HG03045 (cell line): ENCODE results near the gene ZSWIM1.
"Not testable (repeated sequence)": the region's sequence is repeated elsewhere in the genome, so short reads cannot be mapped to it uniquely, and the experiment has no call there.

ENCODE experiments used
- ATAC-seq: cut with Tn5 transposase; IDR thresholded peaks from one replicate; pipeline ENCODE4 v1.9.1; 2021; ENCODE audit warnings: mild to moderate bottlenecking, moderate library complexity; ENCODE audit not compliant: unreplicated experiment

ZSWIM1 gene

DNA sequence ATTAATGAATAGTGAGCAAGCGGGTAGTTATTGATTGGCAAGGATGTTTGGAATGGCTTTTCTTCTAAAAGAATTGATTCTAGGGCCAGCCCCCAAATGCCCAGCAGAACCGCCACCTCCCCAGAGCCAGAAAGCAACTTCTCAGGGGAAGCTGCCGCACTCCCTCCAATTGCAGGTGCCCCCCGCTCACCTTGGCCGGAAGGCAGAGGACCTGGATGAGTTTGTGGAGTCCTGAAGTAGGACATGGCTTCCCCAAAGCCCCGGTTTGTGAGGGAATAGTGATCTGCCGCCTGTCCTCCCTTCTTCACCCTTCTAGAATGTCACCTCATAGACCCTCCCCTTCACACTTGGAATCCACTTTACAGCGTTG lies 6.3 kb downstream of the ZSWIM1 start, which contains the start of gene SPATA25:
Gene SPATA25, minus strand, starts transcription at position 277 of the 370 bp plus-strand sequence. Its CDS starts 32 bp downstream, at position 245.
- ATAC-seq, result no peak

DNA sequence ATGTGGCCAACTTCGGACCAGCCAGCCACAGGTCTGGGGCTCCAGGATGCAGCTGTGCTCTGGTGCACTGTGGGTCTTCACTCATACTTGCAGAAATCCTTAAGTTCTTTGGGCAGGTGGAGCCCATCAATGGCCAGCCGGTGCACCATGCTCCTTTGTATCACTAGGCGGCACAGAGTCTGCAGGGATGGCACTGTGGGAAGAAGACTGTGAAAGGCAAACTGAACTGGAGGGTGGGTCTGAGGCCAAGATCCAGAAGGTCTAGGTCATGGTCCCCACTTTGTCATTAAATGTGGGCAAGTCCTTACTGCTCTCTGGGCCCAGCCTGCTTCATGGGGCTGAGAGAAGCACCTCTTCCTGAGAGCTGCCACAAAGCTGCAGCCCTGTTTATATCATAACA lies 7.7 kb downstream of the ZSWIM1 start:
- no peak for ATAC-seq

DNA sequence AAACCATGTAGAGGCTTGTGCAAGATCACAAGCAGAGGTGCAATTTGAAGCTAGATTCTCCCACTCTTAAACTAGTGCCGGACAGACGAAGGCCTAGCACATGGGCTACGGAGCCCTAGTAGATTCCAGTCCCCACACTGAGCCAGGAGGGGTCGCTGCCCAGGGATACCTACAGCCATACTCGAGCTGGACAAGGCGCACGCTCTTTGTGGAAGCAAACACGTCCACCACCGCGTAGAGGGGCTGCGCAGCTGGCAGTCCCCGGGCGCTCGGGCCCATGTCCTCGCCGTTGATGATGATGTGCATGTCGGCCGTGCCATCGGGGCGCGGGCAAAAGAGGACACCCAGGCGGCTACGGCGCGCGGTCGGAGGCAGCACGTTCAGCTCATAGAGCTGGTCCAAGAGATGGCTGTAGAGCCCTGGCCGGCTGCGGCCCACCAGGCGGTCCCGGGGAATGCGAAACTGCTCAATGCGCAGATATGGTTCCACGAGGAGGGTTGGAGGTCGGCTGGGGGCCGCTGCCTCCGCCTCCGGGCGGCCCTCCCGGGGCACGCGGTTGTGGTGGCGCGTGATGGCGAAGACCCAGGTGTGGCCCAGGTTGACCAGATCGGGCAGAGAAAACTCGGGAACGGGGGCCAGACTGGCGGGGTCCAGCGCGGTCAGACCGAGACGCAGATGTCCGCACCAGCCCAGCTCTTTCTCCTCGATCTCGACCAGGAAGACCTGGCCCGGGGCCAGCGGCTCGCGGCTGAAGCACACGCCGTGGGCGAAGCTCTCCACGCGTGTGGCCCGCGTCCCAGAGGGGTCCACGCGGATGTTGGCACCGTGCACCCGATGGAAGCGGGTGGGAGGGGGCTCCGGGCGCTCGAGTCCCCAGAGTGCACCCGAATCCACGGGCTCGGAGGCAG lies 9.3 kb downstream of the ZSWIM1 start:
- ATAC-seq, result peak; percentile 21

DNA sequence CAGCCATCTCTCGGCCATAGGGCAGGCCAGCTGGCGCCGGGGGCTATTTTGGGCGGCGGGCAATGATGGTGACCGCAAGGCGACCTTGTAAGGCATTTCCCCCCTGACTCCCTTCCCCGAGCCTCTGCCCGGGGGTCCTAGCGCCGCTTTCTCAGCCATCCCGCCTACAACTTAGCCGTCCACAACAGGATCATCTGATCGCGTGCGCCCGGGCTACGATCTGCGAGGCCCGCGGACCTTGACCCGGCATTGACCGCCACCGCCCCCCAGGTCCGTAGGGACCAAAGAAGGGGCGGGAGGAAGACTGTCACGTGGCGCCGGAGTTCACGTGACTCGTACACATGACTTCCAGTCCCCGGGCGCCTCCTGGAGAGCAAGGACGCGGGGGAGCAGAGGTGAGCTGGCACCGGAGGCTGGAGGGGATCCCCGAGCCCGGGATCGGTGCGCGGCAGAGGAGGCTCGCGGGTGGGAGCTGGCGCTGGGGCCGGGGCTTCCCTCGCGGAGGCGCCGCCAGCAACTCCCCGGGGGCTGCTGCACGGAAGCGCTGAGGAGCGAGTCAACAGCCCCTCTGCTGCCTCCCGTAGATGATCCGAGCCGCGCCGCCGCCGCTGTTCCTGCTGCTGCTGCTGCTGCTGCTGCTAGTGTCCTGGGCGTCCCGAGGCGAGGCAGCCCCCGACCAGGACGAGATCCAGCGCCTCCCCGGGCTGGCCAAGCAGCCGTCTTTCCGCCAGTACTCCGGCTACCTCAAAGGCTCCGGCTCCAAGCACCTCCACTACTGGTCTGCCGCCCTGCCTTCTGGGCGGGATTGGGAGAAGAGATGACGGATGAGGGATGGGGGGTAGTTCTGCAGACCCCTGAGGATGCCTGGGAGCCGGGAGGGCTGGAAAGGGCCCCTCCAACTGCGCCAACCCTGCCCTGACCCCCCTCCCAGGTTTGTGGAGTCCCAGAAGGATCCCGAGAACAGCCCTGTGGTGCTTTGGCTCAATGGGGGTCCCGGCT lies 10.3 kb downstream of the ZSWIM1 start, which contains the start of the genes CTSA and NEURL2:
Gene CTSA, plus strand, starts transcription at position 351 of the 999 bp plus-strand sequence. Its CDS starts 234 bp downstream, at position 585.
Gene NEURL2, minus strand, starts transcription at position 224 of the 999 bp plus-strand sequence. Its CDS starts 217 bp downstream, at position 7.
- peak; percentile 77 for ATAC-seq

DNA sequence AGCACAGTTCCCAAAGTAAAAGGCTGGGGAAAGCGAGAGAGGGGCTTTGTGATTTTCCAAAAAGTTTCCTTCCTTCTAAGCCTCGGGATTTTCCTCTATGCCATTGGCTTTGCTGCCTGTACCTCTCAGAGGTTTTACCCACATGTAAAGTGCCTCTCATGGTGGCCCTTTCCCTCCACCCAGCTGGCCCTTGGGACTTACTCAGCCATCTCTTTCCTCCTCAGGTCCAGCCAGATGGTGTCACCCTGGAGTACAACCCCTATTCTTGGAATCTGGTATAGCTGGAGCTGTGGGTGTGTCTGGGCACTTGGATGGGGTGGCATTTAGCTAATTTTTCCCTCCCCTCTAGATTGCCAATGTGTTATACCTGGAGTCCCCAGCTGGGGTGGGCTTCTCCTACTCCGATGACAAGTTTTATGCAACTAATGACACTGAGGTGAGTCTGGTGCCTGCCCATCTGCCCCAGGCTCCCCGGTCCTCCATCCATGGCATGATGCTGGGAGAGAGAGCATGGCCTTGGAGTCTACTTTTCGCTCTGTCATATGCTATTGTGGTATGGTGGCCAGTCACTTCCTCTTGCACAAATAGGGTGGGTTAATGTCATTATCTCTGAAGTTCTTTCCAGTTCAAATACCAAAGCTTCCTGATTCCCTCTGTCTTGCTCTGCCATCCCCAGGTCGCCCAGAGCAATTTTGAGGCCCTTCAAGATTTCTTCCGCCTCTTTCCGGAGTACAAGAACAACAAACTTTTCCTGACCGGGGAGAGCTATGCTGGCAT lies 11.2 kb downstream of the ZSWIM1 start:
- ATAC-seq, result no peak

DNA sequence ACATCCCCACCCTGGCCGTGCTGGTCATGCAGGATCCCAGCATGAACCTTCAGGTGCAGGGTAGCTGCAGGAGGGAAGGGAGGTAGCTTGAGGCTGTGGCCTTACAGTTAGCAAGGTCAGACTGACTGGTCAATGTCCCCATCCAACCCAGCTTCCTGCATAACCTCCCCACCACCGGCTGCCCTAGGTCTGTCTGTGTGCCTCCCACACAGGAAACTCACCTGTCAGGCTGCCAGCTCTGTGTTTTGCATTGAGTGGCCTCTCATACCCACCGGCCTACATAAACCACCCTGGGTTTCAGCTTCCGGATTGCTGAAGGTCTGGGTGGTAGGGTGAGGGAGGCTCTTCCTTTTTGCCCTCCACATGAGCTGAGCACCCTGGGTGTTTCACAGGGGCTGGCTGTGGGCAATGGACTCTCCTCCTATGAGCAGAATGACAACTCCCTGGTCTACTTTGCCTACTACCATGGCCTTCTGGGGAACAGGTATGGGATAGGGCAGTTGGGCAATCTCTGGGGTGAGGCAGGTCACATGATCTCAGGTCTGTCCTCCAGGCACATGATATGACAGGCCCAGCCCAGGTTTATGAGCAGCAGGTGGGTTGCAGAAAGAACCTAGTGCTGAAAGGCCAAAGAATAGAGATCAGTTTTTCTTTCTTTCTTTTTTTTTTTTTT lies 11.9 kb downstream of the ZSWIM1 start:
- no peak for ATAC-seq

DNA sequence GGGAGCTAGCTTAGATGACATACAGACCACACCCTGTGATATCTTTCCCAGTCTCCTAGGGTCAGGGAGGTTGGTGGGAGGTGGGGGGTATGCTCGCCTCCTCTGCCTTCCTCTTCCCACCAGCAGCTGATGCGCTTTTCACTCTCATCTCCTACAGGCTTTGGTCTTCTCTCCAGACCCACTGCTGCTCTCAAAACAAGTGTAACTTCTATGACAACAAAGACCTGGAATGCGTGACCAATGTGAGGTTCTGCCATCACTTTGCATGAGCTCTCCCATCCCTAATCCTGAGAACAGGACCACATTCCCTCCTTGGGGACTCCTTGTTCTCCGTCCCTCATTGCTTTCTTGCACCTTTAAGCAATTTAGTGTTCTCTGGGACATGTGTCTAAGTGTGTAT lies 12.8 kb downstream of the ZSWIM1 start:
- ATAC-seq, result no peak

DNA sequence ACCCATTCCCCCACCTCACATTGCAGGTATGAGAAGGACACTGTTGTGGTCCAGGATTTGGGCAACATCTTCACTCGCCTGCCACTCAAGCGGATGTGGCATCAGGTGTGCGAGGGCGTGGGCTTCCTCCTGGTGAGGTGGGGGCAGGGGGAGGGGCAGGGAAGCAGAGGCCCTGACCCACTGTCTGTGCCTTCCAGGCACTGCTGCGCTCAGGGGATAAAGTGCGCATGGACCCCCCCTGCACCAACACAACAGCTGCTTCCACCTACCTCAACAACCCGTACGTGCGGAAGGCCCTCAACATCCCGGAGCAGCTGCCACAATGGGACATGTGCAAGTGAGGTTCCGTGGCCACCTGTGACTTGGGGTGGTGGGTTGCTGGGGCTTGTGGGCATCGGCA lies 13.8 kb downstream of the ZSWIM1 start:
- no peak for ATAC-seq

DNA sequence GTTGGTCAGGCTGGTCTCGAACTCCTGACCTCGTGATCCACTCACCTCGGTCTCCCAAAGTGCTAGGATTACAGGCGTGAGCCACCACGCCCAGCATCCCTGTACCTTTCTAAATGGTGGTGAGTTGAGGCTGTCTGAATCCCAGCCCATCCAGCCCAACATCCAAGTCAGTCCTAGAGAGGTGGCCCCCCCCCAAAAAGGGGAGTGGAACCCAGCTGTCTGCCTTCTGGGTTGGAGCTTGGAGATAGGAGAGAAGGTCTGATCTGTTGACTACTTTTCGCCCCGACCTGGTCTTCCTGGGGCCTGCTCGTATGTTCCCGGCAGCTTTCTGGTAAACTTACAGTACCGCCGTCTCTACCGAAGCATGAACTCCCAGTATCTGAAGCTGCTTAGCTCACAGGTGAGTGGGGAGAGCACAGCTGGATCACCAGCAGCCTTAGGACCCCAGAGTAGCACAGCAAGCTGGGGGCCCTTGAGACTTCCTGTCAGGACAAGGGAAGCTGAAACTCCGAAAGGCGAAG lies 15.7 kb downstream of the ZSWIM1 start:
- no peak for ATAC-seq

DNA sequence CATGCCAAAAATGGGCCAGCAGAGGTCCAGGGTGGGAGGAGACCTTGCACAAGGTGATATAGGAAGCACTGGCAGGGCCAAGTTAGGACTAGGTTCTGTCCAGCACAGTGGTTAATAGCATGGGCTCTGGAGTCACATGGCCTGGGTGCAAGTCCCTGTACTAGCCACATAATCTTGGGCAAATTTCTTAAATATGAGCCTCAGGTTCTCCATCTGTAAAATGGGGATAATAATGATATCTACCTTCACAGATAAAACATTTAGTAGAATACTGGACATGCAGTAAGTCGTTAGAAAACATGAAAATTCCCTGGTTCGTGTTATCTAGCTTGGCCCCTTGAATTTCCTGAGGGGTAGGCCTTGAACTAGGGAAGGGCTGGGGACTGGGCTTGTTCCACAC lies 16.3 kb downstream of the ZSWIM1 start:
- no peak for ATAC-seq

DNA sequence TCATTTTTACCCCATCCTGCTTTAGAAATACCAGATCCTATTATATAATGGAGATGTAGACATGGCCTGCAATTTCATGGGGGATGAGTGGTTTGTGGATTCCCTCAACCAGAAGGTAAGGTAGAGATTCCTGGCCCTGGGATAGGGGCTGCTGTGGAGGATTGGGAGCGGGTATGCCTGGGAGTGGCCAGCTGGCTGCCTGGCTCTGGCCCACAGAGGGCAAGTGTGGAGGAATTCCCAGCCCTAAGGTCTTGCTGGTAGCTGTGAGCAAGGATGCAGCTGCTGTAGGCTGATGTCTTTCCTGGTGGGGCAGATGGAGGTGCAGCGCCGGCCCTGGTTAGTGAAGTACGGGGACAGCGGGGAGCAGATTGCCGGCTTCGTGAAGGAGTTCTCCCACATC lies 16.7 kb downstream of the ZSWIM1 start:
- ATAC-seq, result no peak

DNA sequence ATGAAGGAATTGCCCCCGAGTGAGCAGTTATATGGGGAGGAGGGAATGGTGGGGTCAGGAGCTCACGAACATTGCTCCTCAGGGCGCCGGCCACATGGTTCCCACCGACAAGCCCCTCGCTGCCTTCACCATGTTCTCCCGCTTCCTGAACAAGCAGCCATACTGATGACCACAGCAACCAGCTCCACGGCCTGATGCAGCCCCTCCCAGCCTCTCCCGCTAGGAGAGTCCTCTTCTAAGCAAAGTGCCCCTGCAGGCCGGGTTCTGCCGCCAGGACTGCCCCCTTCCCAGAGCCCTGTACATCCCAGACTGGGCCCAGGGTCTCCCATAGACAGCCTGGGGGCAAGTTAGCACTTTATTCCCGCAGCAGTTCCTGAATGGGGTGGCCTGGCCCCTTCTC lies 17.3 kb downstream of the ZSWIM1 start:
- ATAC-seq, result no peak

DNA sequence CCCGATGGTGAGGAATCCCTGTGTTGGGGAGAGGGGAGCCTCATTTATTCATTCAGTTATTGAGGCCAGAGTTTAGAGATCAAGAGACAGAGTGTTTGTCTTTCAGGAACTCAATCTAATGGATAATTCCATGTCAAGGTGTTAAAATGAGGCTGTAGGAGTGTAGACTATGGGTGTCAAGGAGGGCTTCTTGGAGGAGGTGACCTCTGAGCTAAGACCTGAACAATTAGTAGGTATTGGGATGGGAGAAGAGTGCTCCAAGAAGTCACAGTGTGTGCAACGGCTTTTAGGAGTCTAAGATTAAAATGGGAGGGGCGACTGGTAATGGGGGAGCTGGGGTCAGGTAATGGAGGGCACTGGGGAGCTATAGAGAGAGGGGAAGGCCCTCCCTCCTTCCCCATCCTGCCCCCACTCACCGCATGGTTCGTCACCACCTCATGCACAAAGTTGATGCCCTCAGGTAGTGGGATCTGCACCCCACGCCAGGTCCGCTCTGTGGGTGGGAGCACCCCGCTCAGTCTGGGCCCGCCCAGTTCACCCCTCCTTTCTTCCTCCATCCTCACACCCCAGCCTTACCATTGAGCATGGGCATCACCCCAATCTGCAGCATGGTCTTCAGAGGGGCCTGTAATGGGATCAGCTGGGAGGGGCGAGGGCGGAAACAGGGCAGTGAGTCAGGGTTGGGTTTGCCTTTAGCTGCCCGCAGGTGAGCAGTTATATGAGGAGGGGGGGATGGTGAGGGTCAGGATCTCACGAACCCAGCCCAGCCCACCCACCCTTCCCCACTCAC lies 18.2 kb downstream of the ZSWIM1 start:
- no peak for ATAC-seq

DNA sequence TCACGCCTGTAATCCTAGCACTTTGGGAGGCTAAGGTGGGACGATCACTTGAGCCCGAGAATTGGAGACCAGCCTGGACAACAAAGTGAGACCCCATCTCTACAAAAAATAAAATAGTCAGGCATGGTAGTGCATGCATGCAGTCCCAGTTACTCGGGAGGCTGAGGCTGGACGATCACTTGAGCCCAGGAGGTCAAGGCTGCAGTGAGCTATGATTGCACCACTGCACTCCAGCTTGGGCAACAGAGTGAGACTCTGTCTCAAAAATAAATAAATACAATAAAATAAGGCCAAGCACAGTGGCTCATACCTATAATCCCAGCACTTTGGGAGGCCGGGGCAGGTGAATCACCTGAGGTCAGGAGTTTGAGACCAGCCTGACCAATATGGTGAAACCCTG lies 20.3 kb downstream of the ZSWIM1 start:
- not testable (repeated sequence) for ATAC-seq

DNA sequence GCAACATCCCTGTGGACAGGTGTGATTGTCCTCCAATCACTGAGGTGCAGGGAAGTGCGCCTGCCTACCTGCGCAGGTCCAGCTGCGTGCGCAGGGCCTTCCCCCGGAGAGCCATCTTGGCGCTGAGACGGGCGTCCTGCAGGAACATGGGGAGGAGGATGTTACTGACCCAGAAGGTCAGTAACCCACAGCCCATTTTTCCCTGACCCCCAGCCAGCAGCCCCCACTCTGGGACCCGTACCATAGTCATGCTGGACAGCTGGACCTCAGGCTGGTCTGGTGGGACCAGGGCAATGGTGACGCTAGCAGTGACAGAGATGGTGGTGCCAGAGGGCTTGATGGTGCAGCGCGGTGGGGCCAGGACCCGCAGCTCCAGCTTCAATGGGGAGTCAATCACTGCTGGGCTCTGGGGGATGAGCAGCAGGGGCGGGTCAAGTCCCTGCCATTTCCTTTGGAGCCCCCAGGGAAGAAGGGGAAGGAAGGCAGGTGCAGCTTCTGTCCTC lies 21.2 kb downstream of the ZSWIM1 start:
- ATAC-seq, result no peak

DNA sequence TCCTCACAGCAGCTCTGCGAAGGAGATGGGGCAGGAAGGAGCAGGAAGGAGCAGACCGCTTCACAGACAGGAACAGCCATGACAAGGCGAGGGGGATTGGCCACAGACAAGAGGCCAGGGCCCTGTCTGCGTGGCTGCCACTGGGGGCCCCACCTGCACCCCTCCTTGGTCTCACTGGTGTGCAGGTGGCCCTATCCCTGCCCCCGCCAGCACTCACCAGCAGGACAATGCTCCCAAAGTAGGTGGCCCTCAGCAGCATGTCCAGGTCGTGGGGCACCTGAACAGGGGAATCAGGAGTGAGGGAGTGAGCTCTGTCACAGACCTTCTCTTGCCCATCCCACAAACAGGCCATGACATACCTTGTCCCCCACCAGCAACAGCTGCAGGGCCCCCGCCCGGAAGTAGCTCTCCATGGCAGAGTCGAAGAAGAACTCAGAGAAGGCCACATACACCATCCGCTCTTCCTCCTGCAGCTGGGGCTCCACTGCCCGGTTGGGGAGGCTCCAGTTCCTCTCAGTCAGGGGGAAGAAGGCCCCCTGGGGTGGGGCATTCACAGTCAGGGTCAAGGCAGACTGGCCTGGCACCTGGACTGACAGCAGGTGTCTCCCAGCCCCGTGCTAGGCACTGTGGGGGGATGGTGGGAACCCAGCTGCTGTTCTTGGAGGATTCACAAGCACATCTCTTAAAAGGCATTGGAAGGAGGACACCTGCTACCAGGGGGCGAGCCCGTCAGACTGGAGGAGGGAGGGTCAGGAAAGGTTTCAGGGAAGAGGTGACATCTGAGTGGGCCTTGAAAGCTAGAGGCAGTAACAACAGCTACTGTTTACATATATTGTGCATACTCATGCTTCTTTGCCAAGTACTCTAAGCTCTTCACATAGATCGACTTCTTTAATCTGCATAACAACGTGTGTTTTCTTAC lies 23.8 kb downstream of the ZSWIM1 start:
- no peak for ATAC-seq

DNA sequence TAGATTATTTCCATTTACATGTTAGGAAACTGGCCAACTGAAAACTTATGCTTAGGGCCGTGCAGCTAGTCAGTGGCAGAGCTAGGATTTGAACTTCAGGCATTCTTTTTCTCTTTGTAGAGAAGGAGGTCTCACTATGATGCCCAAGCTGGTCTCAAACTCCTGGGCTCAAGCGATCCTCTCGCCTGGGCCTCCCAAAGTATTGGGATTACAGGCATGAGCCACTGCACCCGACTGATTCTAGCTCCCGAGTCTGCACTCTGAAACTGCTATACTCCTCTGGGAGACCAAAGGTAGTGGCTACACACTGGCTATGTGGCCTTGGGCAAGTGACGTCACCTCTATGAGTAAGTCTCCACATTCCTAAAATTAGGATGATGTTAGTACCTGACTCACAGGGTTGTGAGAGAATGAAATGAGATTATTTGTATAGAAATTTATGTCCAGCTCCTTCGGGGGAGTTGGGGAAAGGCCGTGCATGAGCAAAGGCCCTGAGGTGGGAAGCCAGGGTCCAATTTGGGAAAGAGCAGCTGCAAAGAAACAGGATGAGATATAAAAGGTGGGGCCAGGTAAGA lies 24.6 kb downstream of the ZSWIM1 start:
- ATAC-seq, result no peak
